K562 (cell line): ENCODE data around the gene PLXDC2. TPM values are rescaled to one million over a fixed set of nuclear protein-coding genes. Genes with fewer than 3 reads are reported as not detected.

ENCODE experiments used
- ATAC-seq: fragments of 200-7000 bp; cut with Tn5 transposase; 3 replicates; pipeline ENCODE4 v1.9.1; 2020; ENCODE audit warnings: moderate library complexity
- BruUV-seq: library from RNA; stranded (reverse); fragments of 400-500 nt; replicated peaks from 2 replicates; lab custom pipeline; 2021; lab: Mats Ljungman, UMichigan
- CTCF ChIA-PET: fragments of 300-600 bp; formaldehyde crosslinking; extraction: SDS; loops from one replicate; lab custom pipeline; 2021; ENCODE audit warnings: low intra/inter-chr PET ratio; lab: Yijun Ruan, JAX
- POLR2A ChIA-PET: fragments of 300-600, 350-650 bp; sonication (Branson Sonifier 250); formaldehyde crosslinking; extraction: SDS; loops from one replicate; lab custom pipeline; 2021; ENCODE audit warnings: antibody characterized with exemption, inconsistent platforms; lab: Yijun Ruan, JAX
- DNase-seq, 4 experiments: peaks; one replicate each; pipeline versions ENCODE4 v3.0.0 to v3.0.0-alpha.2; 2011 to 2018; ENCODE audit warnings: low spot score in 3 of 4, mixed read lengths in 3 of 4; ENCODE audit errors: extremely low read depth in 1 of 4
- FAIRE-seq: peaks from 2 replicates; lab custom pipeline; 2011; peaks lifted over from hg19 to GRCh38; lab: Jason Lieb, UNC
- H2AFZ ChIP-seq: 2 replicates; pipeline ENCODE4 v1.6.0; 2011; ENCODE audit warnings: low read depth, low read length, control low read depth, inconsistent platforms
- H3K27ac ChIP-seq: fragments of 200-600 bp; 3 replicates; pipeline ENCODE4 v1.8.0; 2011; ENCODE audit warnings: low read depth, mild to moderate bottlenecking, control low read depth, inconsistent platforms, low read length, moderate library complexity, mixed read lengths; ENCODE audit errors: extremely low read depth
- H3K27me3 ChIP-seq, 2 experiments: fragments of 300-600 bp in 1 of 2; 2 replicates in 1 of 2; 3 replicates in 1 of 2; pipeline versions ENCODE4 v1.6.0 to v1.8.0; 2011; ENCODE audit warnings: inconsistent platforms in 2 of 2, low read length in 2 of 2, mild to moderate bottlenecking in 1 of 2, mixed read lengths in 1 of 2, moderate library complexity in 1 of 2; ENCODE audit not compliant: control insufficient read depth in 2 of 2, insufficient read depth in 2 of 2
- H3K36me3 ChIP-seq: fragments of 300-600 bp; 3 replicates; pipeline ENCODE4 v1.8.0; 2011; ENCODE audit warnings: mild to moderate bottlenecking, low read length, inconsistent platforms; ENCODE audit not compliant: control insufficient read depth, insufficient read depth
- H3K4me1 ChIP-seq, 2 experiments: fragments of 200-600 bp in 1 of 2; replicated peaks in 1 of 2; 2 replicates in 1 of 2; 3 replicates in 1 of 2; pipeline versions ENCODE4 v1.5.1 to v1.8.0; 2011; ENCODE audit warnings: inconsistent platforms in 2 of 2, low read length in 2 of 2, mild to moderate bottlenecking in 1 of 2, mixed read lengths in 1 of 2, moderate library complexity in 1 of 2; ENCODE audit not compliant: control insufficient read depth in 2 of 2, insufficient read depth in 2 of 2
- H3K4me2 ChIP-seq: 2 replicates; pipeline ENCODE4 v1.6.1; 2011; ENCODE audit warnings: low read length, control low read depth, inconsistent platforms, mixed read lengths; ENCODE audit not compliant: insufficient read depth
- H3K4me3 ChIP-seq: fragments of 200-600 bp; sonication (generic), shearing (Covaris generic); 2 replicates; pipeline ENCODE4 v1.5.1; 2016; ENCODE audit warnings: control low read depth, inconsistent platforms
- H3K79me2 ChIP-seq: fragments of 200-600 bp; 3 replicates; pipeline ENCODE4 v1.8.0; 2011; ENCODE audit warnings: low read length, inconsistent platforms; ENCODE audit not compliant: control insufficient read depth, insufficient read depth
- H3K9ac ChIP-seq, 2 experiments: 2 replicates each; pipeline versions ENCODE4 v1.6.0 to v1.6.1; 2011; ENCODE audit warnings: low read depth in 2 of 2, low read length in 2 of 2, control low read depth in 1 of 2, inconsistent platforms in 1 of 2, mild to moderate bottlenecking in 1 of 2, mixed read lengths in 1 of 2; ENCODE audit not compliant: insufficient read depth in 1 of 2
- H3K9me1 ChIP-seq: one replicate; pipeline ENCODE4 v1.6.0; 2011; ENCODE audit warnings: inconsistent platforms, mild to moderate bottlenecking, low read length, moderate library complexity; ENCODE audit not compliant: control insufficient read depth, insufficient read depth
- H3K9me3 ChIP-seq: replicated peaks from 2 replicates; pipeline ENCODE4 v1.5.1; 2011; ENCODE audit warnings: low read depth, low read length, inconsistent platforms; ENCODE audit not compliant: control insufficient read depth, insufficient read depth
- H4K20me1 ChIP-seq: replicated peaks from 2 replicates; pipeline ENCODE4 v1.6.1; 2011; ENCODE audit warnings: low read length, inconsistent platforms, mixed read lengths; ENCODE audit not compliant: control insufficient read depth, insufficient read depth
- ARID1B ChIP-seq: fragments of 450-650 bp; IDR thresholded peaks from 2 replicates; pipeline ENCODE4 v1.6.1; 2016; ENCODE audit warnings: antibody characterized with exemption, mild to moderate bottlenecking, inconsistent platforms
- BRD9 ChIP-seq: fragments of 450-650 bp; IDR thresholded peaks from 2 replicates; pipeline ENCODE4 v1.6.1; 2018; ENCODE audit warnings: low read depth; ENCODE audit not compliant: partially characterized antibody
- COPS2 ChIP-seq: fragments of 450-650 bp; conservative IDR thresholded peaks from 2 replicates; pipeline ENCODE4 v1.6.1; 2016; ENCODE audit warnings: mild to moderate bottlenecking, moderate library complexity
- MYBL2 ChIP-seq, 2 experiments: fragments of 450-650 bp in 1 of 2; sonication (generic) in 1 of 2; formaldehyde crosslinking in 1 of 2; IDR thresholded peaks; 2 replicates each; pipeline versions ENCODE4 v1.6.1 to v1.8.1; 2017 to 2022; ENCODE audit warnings: borderline replicate concordance in 1 of 2, inconsistent platforms in 1 of 2, low read depth in 1 of 2, mild to moderate bottlenecking in 1 of 2, missing genetic modification reagents in 1 of 2, moderate library complexity in 1 of 2
- POU5F1 ChIP-seq: fragments of 150-350 bp; IDR thresholded peaks from 2 replicates; pipeline ENCODE4 v1.6.1; 2014; ENCODE audit warnings: borderline replicate concordance, low read length, low read depth, mild to moderate bottlenecking; ENCODE audit not compliant: partially characterized antibody
- YY1 ChIP-seq, 3 experiments: IDR thresholded peaks; 2 replicates each; pipeline ENCODE4 v1.6.1; 2011; ENCODE audit warnings: low read length in 2 of 3, mild to moderate bottlenecking in 2 of 3, moderate library complexity in 2 of 3, borderline replicate concordance in 1 of 3, control low read depth in 1 of 3, low read depth in 1 of 3; ENCODE audit not compliant: insufficient read depth in 3 of 3, insufficient replicate concordance in 2 of 3, control insufficient read depth in 1 of 3, insufficient read length in 1 of 3; ENCODE audit errors: extremely low read depth in 1 of 3
- whole genome bisulfite sequencing: fragments of 100-300 bp; shearing (Covaris generic); methylation state at CpG from one replicate; pipeline ENCODE4 v1.1.6; 2016; ENCODE audit warnings: low coverage, mixed read lengths; ENCODE audit not compliant: insufficient coverage; ENCODE audit errors: missing lambda C conversion rate; 5-methylcytosine and 5-hydroxymethylcytosine counted together
- in situ Hi-C: fragments of 300-500 bp; cut with MboI; formaldehyde crosslinking; loops from 4 replicates; pipeline ENCODE4 v1.15.0; 2018; ENCODE audit warnings: inconsistent platforms, mixed read lengths
- intact Hi-C: fragments of 100-400 bp; cut with micrococcal nuclease; formaldehyde crosslinking; loops from 2 replicates; pipeline ENCODE4 v1.14.2; 2022
- polyA plus RNA-seq, 8 experiments: library from polyadenylated mRNA; depleted of rRNA in 4 of 8; stranded (reverse) in 5 of 8; unstranded in 3 of 8; fragments of >200 nt; fragmentation: Nextera tagmentation in 2 of 8; fragmentation: Illumina TruSeq in 1 of 8; extraction: Ambion mirVana in 2 of 8; extraction: Trizol in 1 of 8; gene quantifications; 2 replicates each; pipeline versions ENCODE4 v1.2.1 to v1.2.3, GENCODE V29; 2011 to 2014; ENCODE audit warnings: inconsistent platforms in 1 of 8, missing spikeins in 1 of 8
- total RNA-seq, 7 experiments: library from RNA; depleted of rRNA in 6 of 7; stranded (reverse); fragments of >200 nt in 6 of 7; fragmentation: Illumina TruSeq in 2 of 7; extraction: Trizol in 2 of 7; gene quantifications; 2 replicates each; pipeline versions ENCODE4 v1.2.1 to v1.2.3, GENCODE V29; 2011 to 2021; ENCODE audit warnings: low replicate concordance in 1 of 7
- TF ChIP-seq, protein P1 (sequence below), 2 experiments: fragments of 450-650 bp; IDR thresholded peaks; 2 replicates each; pipeline ENCODE4 v1.6.1; 2018; ENCODE audit warnings: mild to moderate bottlenecking in 2 of 2, low read depth in 1 of 2; ENCODE audit not compliant: partially characterized antibody in 2 of 2
- TF ChIP-seq, protein P2 (sequence below): fragments of 250-450 bp; sonication (Bioruptor Pico); IDR thresholded peaks from 2 replicates; pipeline ENCODE4 v1.5.0; 2021; ENCODE audit warnings: mild to moderate bottlenecking, moderate library complexity
- TF ChIP-seq, protein P3 (sequence below), 3 experiments: IDR thresholded peaks in 2 of 3; conservative IDR thresholded peaks in 1 of 3; 2 replicates each; pipeline ENCODE4 v1.5.1; 2011 to 2012; ENCODE audit warnings: low read length in 3 of 3, mild to moderate bottlenecking in 3 of 3, control low read depth in 2 of 3, improper control_type of control experiment in 1 of 3, inconsistent platforms in 1 of 3, low read depth in 1 of 3, mixed read lengths in 1 of 3, moderate library complexity in 1 of 3; ENCODE audit not compliant: insufficient read depth in 2 of 3

The PLXDC2 gene
- total and polyA plus RNA-seq, 9 of the 15 experiments (the other 6 are each of a cell fraction or from before 2014, with no cell fraction given) = 0.01 to 0.33 (median 0.10) TPM; not detected in 3

DNA sequence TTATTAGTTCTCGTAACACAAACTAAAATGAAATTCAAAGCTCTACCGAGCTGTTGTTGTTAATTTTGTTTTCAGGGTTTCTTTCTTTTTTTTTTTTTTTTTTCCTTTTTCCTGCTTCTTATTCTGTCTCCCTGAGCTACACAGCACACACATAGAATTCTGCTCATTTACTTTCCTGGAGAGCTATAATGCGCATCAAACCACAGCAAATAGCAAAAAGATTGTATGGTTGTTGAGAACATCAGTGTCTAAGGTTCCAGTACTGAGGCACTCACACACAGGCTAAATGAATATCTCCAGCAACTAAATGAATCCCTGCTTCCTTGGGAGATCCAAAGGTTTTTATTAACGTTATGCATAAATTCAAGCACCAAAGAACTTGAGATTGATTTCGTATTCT lies 418.3 kb downstream of the PLXDC2 start:
- WGBS = 4% methylated on average over 5 of the region's 5 CpGs
- FAIRE-seq (no peak), ATAC-seq (no peak), DNase-seq (no peak)
- H3K4me3 ChIP-seq = no peak overlapping the region
- H3K9me3 ChIP-seq = no peaks in the 10 kb centered on the region
- H4K20me1 ChIP-seq = no peaks in the 10 kb centered on the region
- H3K27me3 ChIP-seq = no peaks in the 10 kb centered on the region
- no peaks in the 10 kb centered on the region for H3K79me2 ChIP-seq
- in situ Hi-C loops = no loop called here
- no peak overlapping the region for H3K27ac ChIP-seq
- no peak overlapping the region for H2AFZ ChIP-seq
- CTCF ChIA-PET = no interaction called here
- intact Hi-C loops = no loop called here
- no peaks in the 10 kb centered on the region for H3K9me1 ChIP-seq
- no peak overlapping the region for H3K4me2 ChIP-seq
- BruUV-seq = no TSS peak
- no peak overlapping the region for H3K9ac ChIP-seq
- H3K36me3 ChIP-seq = no peaks in the 10 kb centered on the region
- POLR2A ChIA-PET = no interaction called here
- H3K4me1 ChIP-seq = no peaks in the 10 kb centered on the region
- TF ChIP-seq, protein P1, sequence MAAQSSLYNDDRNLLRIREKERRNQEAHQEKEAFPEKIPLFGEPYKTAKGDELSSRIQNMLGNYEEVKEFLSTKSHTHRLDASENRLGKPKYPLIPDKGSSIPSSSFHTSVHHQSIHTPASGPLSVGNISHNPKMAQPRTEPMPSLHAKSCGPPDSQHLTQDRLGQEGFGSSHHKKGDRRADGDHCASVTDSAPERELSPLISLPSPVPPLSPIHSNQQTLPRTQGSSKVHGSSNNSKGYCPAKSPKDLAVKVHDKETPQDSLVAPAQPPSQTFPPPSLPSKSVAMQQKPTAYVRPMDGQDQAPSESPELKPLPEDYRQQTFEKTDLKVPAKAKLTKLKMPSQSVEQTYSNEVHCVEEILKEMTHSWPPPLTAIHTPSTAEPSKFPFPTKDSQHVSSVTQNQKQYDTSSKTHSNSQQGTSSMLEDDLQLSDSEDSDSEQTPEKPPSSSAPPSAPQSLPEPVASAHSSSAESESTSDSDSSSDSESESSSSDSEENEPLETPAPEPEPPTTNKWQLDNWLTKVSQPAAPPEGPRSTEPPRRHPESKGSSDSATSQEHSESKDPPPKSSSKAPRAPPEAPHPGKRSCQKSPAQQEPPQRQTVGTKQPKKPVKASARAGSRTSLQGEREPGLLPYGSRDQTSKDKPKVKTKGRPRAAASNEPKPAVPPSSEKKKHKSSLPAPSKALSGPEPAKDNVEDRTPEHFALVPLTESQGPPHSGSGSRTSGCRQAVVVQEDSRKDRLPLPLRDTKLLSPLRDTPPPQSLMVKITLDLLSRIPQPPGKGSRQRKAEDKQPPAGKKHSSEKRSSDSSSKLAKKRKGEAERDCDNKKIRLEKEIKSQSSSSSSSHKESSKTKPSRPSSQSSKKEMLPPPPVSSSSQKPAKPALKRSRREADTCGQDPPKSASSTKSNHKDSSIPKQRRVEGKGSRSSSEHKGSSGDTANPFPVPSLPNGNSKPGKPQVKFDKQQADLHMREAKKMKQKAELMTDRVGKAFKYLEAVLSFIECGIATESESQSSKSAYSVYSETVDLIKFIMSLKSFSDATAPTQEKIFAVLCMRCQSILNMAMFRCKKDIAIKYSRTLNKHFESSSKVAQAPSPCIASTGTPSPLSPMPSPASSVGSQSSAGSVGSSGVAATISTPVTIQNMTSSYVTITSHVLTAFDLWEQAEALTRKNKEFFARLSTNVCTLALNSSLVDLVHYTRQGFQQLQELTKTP (IDR thresholded peaks at IDR 0.05; ENCODE audit: low read depth in 1 of 2, partially characterized antibody in 2 of 2) = no peak
- TF ChIP-seq BRD9 (no peak), ARID1B (no peak), MYBL2 (IDR thresholded peaks at IDR 0.05; ENCODE audit: low read depth) (no peak), MYBL2 (CRISPR knock-in tag; IDR thresholded peaks at IDR 0.05; ENCODE audit: borderline replicate concordance) (no peak), COPS2 (no peak), POU5F1 (no peak), YY1 (IDR thresholded peaks at IDR 0.05; ENCODE audit: borderline replicate concordance in 1 of 3, control insufficient read depth in 1 of 3, extremely low read depth in 1 of 3, insufficient read depth in 3 of 3, insufficient read length in 1 of 3, insufficient replicate concordance in 2 of 3, low read depth in 1 of 3, low read length in 2 of 3) (no peak)
- TF ChIP-seq, protein P2, sequence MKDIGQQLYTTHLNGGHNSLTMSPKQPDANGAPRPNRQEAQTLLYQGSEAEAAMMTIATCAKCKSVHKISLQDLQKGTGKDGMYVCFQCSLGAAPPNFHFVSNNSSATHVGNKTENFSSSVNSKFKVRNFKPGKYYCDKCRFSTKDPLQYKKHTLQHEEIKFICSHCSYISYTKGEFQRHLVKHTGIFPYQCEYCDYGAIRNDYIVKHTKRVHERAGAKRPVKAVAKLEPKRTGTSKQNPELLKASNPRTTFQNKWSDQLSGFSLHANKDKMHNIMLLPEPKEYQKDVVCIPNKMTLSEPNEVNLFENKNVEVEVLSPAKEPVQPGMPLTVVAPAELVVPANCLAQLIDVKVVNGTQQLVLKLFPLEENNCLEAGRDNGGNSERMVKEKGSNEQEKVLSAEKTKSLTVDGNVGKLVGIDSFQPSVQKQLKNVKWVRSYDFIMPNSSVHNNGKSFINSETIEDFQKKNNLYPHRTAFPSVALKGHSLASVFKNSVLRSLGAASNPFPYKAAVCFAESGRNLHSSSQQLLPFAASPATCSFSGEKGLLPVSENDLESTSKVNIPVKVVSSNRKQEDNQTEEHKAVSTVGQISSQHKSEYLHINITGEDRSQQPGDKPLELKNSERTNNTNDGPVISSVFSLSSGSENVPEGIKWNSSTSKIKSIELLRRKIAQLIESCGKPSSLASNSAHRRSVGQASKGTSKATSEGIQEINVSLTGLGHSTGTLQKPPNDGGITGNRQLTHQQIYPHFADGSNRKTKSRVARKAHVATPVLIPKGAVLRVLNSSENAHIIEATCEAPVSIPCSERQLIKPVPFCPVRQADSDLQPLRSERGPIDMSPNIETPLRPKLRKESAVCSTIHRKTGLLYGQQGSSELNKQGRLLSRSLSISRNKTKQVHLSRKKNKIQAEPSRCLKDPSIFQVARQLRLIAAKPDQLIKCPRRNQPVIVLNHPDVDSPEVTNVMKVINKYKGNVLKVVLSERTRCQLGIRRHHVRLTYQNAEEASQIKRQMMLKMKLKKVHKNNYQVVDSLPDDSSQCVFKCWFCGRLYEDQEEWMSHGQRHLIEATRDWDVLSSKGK = no peak
- TF ChIP-seq, protein P3, sequence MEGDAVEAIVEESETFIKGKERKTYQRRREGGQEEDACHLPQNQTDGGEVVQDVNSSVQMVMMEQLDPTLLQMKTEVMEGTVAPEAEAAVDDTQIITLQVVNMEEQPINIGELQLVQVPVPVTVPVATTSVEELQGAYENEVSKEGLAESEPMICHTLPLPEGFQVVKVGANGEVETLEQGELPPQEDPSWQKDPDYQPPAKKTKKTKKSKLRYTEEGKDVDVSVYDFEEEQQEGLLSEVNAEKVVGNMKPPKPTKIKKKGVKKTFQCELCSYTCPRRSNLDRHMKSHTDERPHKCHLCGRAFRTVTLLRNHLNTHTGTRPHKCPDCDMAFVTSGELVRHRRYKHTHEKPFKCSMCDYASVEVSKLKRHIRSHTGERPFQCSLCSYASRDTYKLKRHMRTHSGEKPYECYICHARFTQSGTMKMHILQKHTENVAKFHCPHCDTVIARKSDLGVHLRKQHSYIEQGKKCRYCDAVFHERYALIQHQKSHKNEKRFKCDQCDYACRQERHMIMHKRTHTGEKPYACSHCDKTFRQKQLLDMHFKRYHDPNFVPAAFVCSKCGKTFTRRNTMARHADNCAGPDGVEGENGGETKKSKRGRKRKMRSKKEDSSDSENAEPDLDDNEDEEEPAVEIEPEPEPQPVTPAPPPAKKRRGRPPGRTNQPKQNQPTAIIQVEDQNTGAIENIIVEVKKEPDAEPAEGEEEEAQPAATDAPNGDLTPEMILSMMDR (IDR thresholded peaks at IDR 0.05 in 2 of 3, conservative IDR thresholded peaks at IDR 0.05 in 1 of 3; ENCODE audit: insufficient read depth in 2 of 3, low read depth in 1 of 3, low read length in 3 of 3) = no peak
